WTC11 (cell line): ENCODE data around the gene LPAR3. TPM values are rescaled to one million over a fixed set of nuclear protein-coding genes. Genes with fewer than 3 reads are reported as not detected.

ENCODE experiments used
- ATAC-seq: fragments of 200-7000 bp; cut with Tn5 transposase; 2 replicates; pipeline ENCODE4 v1.10.0; 2021; ENCODE audit warnings: mild to moderate bottlenecking, moderate library complexity
- CTCF ChIA-PET: fragments of 300-600 bp; sonication (Branson Sonifier 250); formaldehyde crosslinking; loops from one replicate; lab custom pipeline; 2021; ENCODE audit warnings: antibody characterized with exemption; lab: Charles Lee
- POLR2A ChIA-PET: fragments of 350-600 bp; sonication (Branson Sonifier 250); formaldehyde crosslinking; loops from one replicate; lab custom pipeline; 2021; ENCODE audit warnings: antibody characterized with exemption; lab: Charles Lee
- DNase-seq: peaks from one replicate; pipeline ENCODE4 v3.0.0; 2021; ENCODE audit warnings: low spot score
- H3K27ac Mint-ChIP-seq: 2 replicates; pipeline ENCODE4 v1.8.0; 2021; ENCODE audit warnings: mixed read lengths
- H3K27me3 Mint-ChIP-seq: 2 replicates; pipeline ENCODE4 v1.8.0; 2021; ENCODE audit warnings: low read depth, mild to moderate bottlenecking, moderate library complexity, mixed read lengths
- H3K36me3 Mint-ChIP-seq: 2 replicates; pipeline ENCODE4 v1.8.0; 2021; ENCODE audit warnings: mixed read lengths
- H3K4me1 Mint-ChIP-seq: 2 replicates; pipeline ENCODE4 v1.8.0; 2022; ENCODE audit warnings: mixed read lengths
- H3K4me3 Mint-ChIP-seq: 2 replicates; pipeline ENCODE4 v1.8.0; 2021; ENCODE audit warnings: mild to moderate bottlenecking, moderate library complexity, mixed read lengths
- H3K9me3 Mint-ChIP-seq: 2 replicates; pipeline ENCODE4 v1.8.0; 2021; ENCODE audit warnings: mixed read lengths
- AR ChIP-seq: fragments of 250-450 bp; sonication (Bioruptor Pico); IDR thresholded peaks from 2 replicates; pipeline ENCODE4 v1.9.0; 2021; ENCODE audit warnings: mild to moderate bottlenecking
- ATF1 ChIP-seq: sonication (generic); formaldehyde crosslinking; IDR thresholded peaks from 2 replicates; pipeline ENCODE4 v1.8.1; 2023; ENCODE audit warnings: mild to moderate bottlenecking, moderate library complexity, missing genetic modification reagents
- ATF6 ChIP-seq: sonication (generic); formaldehyde crosslinking; IDR thresholded peaks from 2 replicates; pipeline ENCODE4 v1.8.1; 2023; ENCODE audit warnings: mild to moderate bottlenecking, missing genetic modification reagents
- CREB1 ChIP-seq: sonication (generic); formaldehyde crosslinking; IDR thresholded peaks from 2 replicates; pipeline ENCODE4 v1.8.0; 2023; ENCODE audit warnings: mild to moderate bottlenecking, missing genetic modification reagents
- CTCF ChIP-seq: fragments of 200-600 bp; IDR thresholded peaks from 2 replicates; pipeline ENCODE4 v1.8.0; 2022; ENCODE audit warnings: antibody characterized with exemption
- EMX1 ChIP-seq: fragments of 250-450 bp; sonication (Bioruptor Pico); IDR thresholded peaks from 2 replicates; pipeline ENCODE4 v1.8.0; 2021; ENCODE audit warnings: mild to moderate bottlenecking
- FOXJ3 ChIP-seq: sonication (generic); formaldehyde crosslinking; IDR thresholded peaks from 2 replicates; pipeline ENCODE4 v1.9.0; 2021; ENCODE audit warnings: missing genetic modification reagents, mild to moderate bottlenecking, borderline replicate concordance
- GTF2I ChIP-seq: fragments of 250-450 bp; sonication (Bioruptor Pico); conservative IDR thresholded peaks from 2 replicates; pipeline ENCODE4 v1.4.0; 2021; ENCODE audit warnings: mild to moderate bottlenecking
- KAT7 ChIP-seq: sonication (generic); formaldehyde crosslinking; IDR thresholded peaks from 2 replicates; pipeline ENCODE4 v1.8.1; 2023; ENCODE audit warnings: missing genetic modification reagents, mild to moderate bottlenecking, borderline replicate concordance
- MXD4 ChIP-seq: fragments of 250-450 bp; sonication (Bioruptor Pico); IDR thresholded peaks from 2 replicates; pipeline ENCODE4 v1.8.0; 2021; ENCODE audit warnings: mild to moderate bottlenecking, moderate library complexity, borderline replicate concordance
- NFATC4 ChIP-seq: fragments of 250-450 bp; sonication (Bioruptor Pico); IDR thresholded peaks from 2 replicates; pipeline ENCODE4 v1.9.0; 2021; ENCODE audit warnings: mild to moderate bottlenecking
- OVOL2 ChIP-seq: fragments of 250-450 bp; sonication (Bioruptor Pico); IDR thresholded peaks from 2 replicates; pipeline ENCODE4 v1.9.0; 2021; ENCODE audit warnings: mild to moderate bottlenecking, borderline replicate concordance
- RORB ChIP-seq: fragments of 250-450 bp; sonication (Bioruptor Pico); IDR thresholded peaks from 2 replicates; pipeline ENCODE4 v1.9.0; 2021; ENCODE audit warnings: mild to moderate bottlenecking
- SOX15 ChIP-seq: fragments of 250-450 bp; sonication (Bioruptor Pico); IDR thresholded peaks from 2 replicates; pipeline ENCODE4 v1.9.0; 2021; ENCODE audit warnings: mild to moderate bottlenecking
- SP1 ChIP-seq: sonication (generic); formaldehyde crosslinking; conservative IDR thresholded peaks from 2 replicates; pipeline ENCODE4 v1.8.1; 2022; ENCODE audit warnings: missing genetic modification reagents
- USF1 ChIP-seq: sonication (generic); formaldehyde crosslinking; IDR thresholded peaks from 2 replicates; pipeline ENCODE4 v1.8.0; 2022; ENCODE audit warnings: mild to moderate bottlenecking, missing genetic modification reagents
- ZMAT4 ChIP-seq: fragments of 250-450 bp; sonication (Bioruptor Pico); IDR thresholded peaks from 2 replicates; pipeline ENCODE4 v1.9.0; 2021; ENCODE audit warnings: mild to moderate bottlenecking
- ZNF232 ChIP-seq: sonication (generic); formaldehyde crosslinking; IDR thresholded peaks from 2 replicates; pipeline ENCODE4 v1.8.0; 2022; ENCODE audit warnings: mild to moderate bottlenecking, missing genetic modification reagents
- ZNF281 ChIP-seq: sonication (generic); formaldehyde crosslinking; IDR thresholded peaks from 2 replicates; pipeline ENCODE4 v1.8.0; 2023; ENCODE audit warnings: mild to moderate bottlenecking, missing genetic modification reagents
- ZNF317 ChIP-seq: sonication (generic); formaldehyde crosslinking; IDR thresholded peaks from 2 replicates; pipeline ENCODE4 v1.8.1; 2023; ENCODE audit warnings: low read depth, mild to moderate bottlenecking, moderate library complexity, missing genetic modification reagents, borderline replicate concordance
- ZNF416 ChIP-seq: fragments of 250-450 bp; sonication (Bioruptor Pico); IDR thresholded peaks from 2 replicates; pipeline ENCODE4 v1.9.0; 2021; ENCODE audit warnings: mild to moderate bottlenecking, inconsistent platforms
- total RNA-seq: library from RNA; stranded (reverse); gene quantifications from 3 replicates; pipeline ENCODE4 v1.2.3, GENCODE V29; 2021

Gene LPAR3
- total RNA-seq, 1 experiment from 2014 or later = 33.3 TPM

- no peaks in the 10 kb centered on the region for H3K9me3 Mint-ChIP-seq
- H3K36me3 Mint-ChIP-seq = peaks cover 3% of the 10 kb centered on the region; the same call in 1 of the 2 replicates
- peaks cover 8% of the 10 kb centered on the region for H3K4me1 Mint-ChIP-seq
- DNase-seq (no peak), ATAC-seq (no peak)
- POLR2A ChIA-PET = no interaction called here
- no peak overlapping the region for H3K4me3 Mint-ChIP-seq
- CTCF ChIA-PET = interaction anchor here (0.7 kb wide), 1 partner anchor 46 kb away, joined by 3 read pairs; no protein-coding TSS in a partner anchor
- H3K27me3 Mint-ChIP-seq = no peaks in the 10 kb centered on the region; the same call in 1 of the 2 replicates
- TF ChIP-seq ATF1 (no peak), SP1 (CRISPR knock-in tag) (no peak), USF1 (CRISPR knock-in tag) (no peak), NFATC4 (no peak), EMX1 (CRISPR knock-in tag) (no peak), ZNF281 (CRISPR knock-in tag) (no peak), RORB (CRISPR knock-in tag) (no peak), OVOL2 (no peak), GTF2I (CRISPR knock-in tag) (no peak), FOXJ3 (no peak), KAT7 (CRISPR knock-in tag) (no peak), AR (CRISPR knock-in tag) (no peak)
- H3K27ac Mint-ChIP-seq = no peak overlapping the region
These were observed 65.0 kb downstream of the LPAR3 start for GRCh38 chr1:84827976-84828375.

GRCh38 chr1:84827555-84827954 is 65.5 kb downstream of the LPAR3 start:
- no peak for ATAC-seq
- Mint-ChIP-seq H3K36me3 (peaks cover 3% of the 10 kb centered on the region; the same call in 1 of the 2 replicates), H3K27ac (no peak overlapping the region), H3K4me1 (peaks cover 12% of the 10 kb centered on the region), H3K4me3 (no peak overlapping the region), H3K27me3 (no peaks in the 10 kb centered on the region; the same call in 1 of the 2 replicates), H3K9me3 (no peaks in the 10 kb centered on the region)
- no peak for DNase-seq
- ChIA-PET POLR2A (no interaction called here), CTCF (interaction anchor here (0.7 kb wide), 1 partner anchor 45 kb away, joined by 3 read pairs; no protein-coding TSS in a partner anchor)
- no peak for TF ChIP-seq CTCF
- TF ChIP-seq ZNF416 = no peak
- TF ChIP-seq CREB1 (CRISPR knock-in tag) = no peak
- no peak for TF ChIP-seq ZNF317 (CRISPR knock-in tag)
- no peak for TF ChIP-seq KAT7 (CRISPR knock-in tag)
- TF ChIP-seq ZMAT4 (CRISPR knock-in tag) = no peak
- TF ChIP-seq SP1 (CRISPR knock-in tag) = no peak
- TF ChIP-seq ATF6 (CRISPR knock-in tag) = no peak
- no peak for TF ChIP-seq SOX15
- TF ChIP-seq MXD4 (CRISPR knock-in tag) = no peak
- no peak for TF ChIP-seq ZNF232 (CRISPR knock-in tag)
